ENCODE measurements around the gene TIAL1. TPM values are rescaled to one million over a fixed set of nuclear protein-coding genes. Genes with fewer than 3 reads are reported as not detected.

TIAL1 gene
- polyA plus RNA-seq, 3 donors, result 6.7 to 118 (median 7.2) TPM

- H3K4me3 ChIP-seq (replicated peaks in 1 of 3; ENCODE audit: low read depth in 2 of 3, low read length in 3 of 3), result peak overlapping the region in 1 of 3 experiments; percentile 21
- no peak overlapping the region for H3K9ac ChIP-seq (ENCODE audit: insufficient read depth, low read length, poor library complexity, severe bottlenecking)
- intact Hi-C loops (cut with micrococcal nuclease), result no loop called here
Observed at GRCh38 chr10:119538632-119539358, 58.0 kb downstream of the TIAL1 start.

More at GRCh38 chr10:119538632-119539358, 58.0 kb downstream of the TIAL1 start:
- peaks cover 64% of the 10 kb centered on the region for H3K4me1 Mint-ChIP-seq
- peaks cover 14 to 20% of the 10 kb centered on the region in 2 donors for H3K36me3 Mint-ChIP-seq
- peaks cover 4 to 8% (median 8%) of the 10 kb centered on the region in 3 donors for H3K27me3 Mint-ChIP-seq (ENCODE audit: low read depth in 3 of 3)
- Histone ChIP-seq H3K36me3 (replicated peaks in 1 of 2; ENCODE audit: control insufficient read depth in 1 of 2, insufficient read depth in 2 of 2, low read length in 2 of 2) (peaks cover 0 to 7% of the 10 kb centered on the region in 2 donors), H3K27me3 (ENCODE audit: control insufficient read depth in 2 of 2, insufficient read depth in 2 of 2, low read length in 2 of 2) (peaks cover 0 to 4% of the 10 kb centered on the region in 2 donors), H3K9me3 (replicated peaks in 1 of 2; ENCODE audit: control insufficient read depth in 1 of 2, insufficient read depth in 1 of 2, low read length in 2 of 2) (no peaks in the 10 kb centered on the region), H3K4me2 (replicated peaks; ENCODE audit: extremely low read depth, low read length, poor library complexity, severe bottlenecking) (peak overlapping the region; percentile 35), H2AFZ (ENCODE audit: insufficient read depth, low read depth, low read length, poor library complexity, severe bottlenecking) (no peak overlapping the region), H3K27ac (ENCODE audit: low read depth in 1 of 2, low read length in 2 of 2) (peak overlapping the region in 1 of 2 donors; percentile 17), H4K20me1 (ENCODE audit: insufficient read depth, low read length) (peaks cover 77% of the 10 kb centered on the region), H3K4me1 (ENCODE audit: control insufficient read depth in 1 of 2, insufficient read depth in 2 of 2, low read length in 2 of 2) (peaks cover 40 to 68% of the 10 kb centered on the region in 2 donors), H3K79me2 (ENCODE audit: insufficient read depth, low read length) (peaks cover 68% of the 10 kb centered on the region)
- peak overlapping the region; percentile 35 to 65 for H3K4me3 Mint-ChIP-seq
- DNase-seq, result peak in 1 of 3 donors; percentile 32
- H3K9me3 Mint-ChIP-seq, result peaks cover 0 to 2% (median 0%) of the 10 kb centered on the region in 7 donors
- no peak for TF ChIP-seq CTCF (IDR thresholded peaks at IDR 0.05)
- H3K27ac Mint-ChIP-seq, result peak overlapping the region in 4 of 7 donors; percentile 32 to 75 (median 62)
- 40% methylated on average over 8 of the region's 9 CpGs for WGBS (ENCODE audit: insufficient coverage)

All from CD14-positive monocyte (primary cell).